Anterior cingulate cortex (tissue), 58 donors: ENCODE data around the gene CBLN2.

Experiments
- DNase-seq, 58 donors: peaks; one replicate each; lab custom pipeline; 2025; lab: John Stamatoyannopoulos, UW

The CBLN2 gene

GRCh38 chr18:72544092-72544886, at the start of gene CBLN2:
CBLN2 (minus strand) TSS chr18:72544342; CDS start chr18:72542160, 2,182 bp downstream.
- peak in 55 of 58 donors; percentile 9 to 84 (median 59) for DNase-seq

- no peak for DNase-seq
These were observed 44.2 kb upstream of the CBLN2 start for GRCh38 chr18:72588360-72588759.

- no peak for DNase-seq
These were observed 40.6 kb upstream of the CBLN2 start for GRCh38 chr18:72584787-72585186.

GRCh38 chr18:72581976-72582375, 37.8 kb upstream of the CBLN2 start:
- DNase-seq = peak in 1 of 58 donors; percentile 22

- DNase-seq = no peak
These were observed 28.8 kb upstream of the CBLN2 start for GRCh38 chr18:72572896-72573295.

- DNase-seq = no peak
These were observed 22.1 kb upstream of the CBLN2 start for GRCh38 chr18:72566290-72566689.

GRCh38 chr18:72555968-72556367, 11.8 kb upstream of the CBLN2 start:
- no peak for DNase-seq

GRCh38 chr18:72555101-72555500, 11.0 kb upstream of the CBLN2 start:
- DNase-seq = no peak

GRCh38 chr18:72543357-72544055, 636 bp downstream of the CBLN2 start:
- DNase-seq = peak in 9 of 58 donors; percentile 2 to 40 (median 12)

GRCh38 chr18:72542984-72543356, 1.2 kb downstream of the CBLN2 start:
- peak in 6 of 58 donors; percentile 1 to 25 (median 19) for DNase-seq

GRCh38 chr18:72542342-72542741, 1.8 kb downstream of the CBLN2 start:
- peak in 5 of 58 donors; percentile 8 to 29 (median 11) for DNase-seq

- DNase-seq = peak in 10 of 58 donors; percentile 3 to 41 (median 12)
These were observed 2.2 kb downstream of the CBLN2 start for GRCh38 chr18:72541871-72542332.

GRCh38 chr18:72539901-72540300, 4.2 kb downstream of the CBLN2 start:
- DNase-seq = peak in 3 of 58 donors; percentile 9 to 27 (median 10)

- DNase-seq = peak in 2 of 58 donors; percentile 18 to 21
These were observed 13.5 kb downstream of the CBLN2 start for GRCh38 chr18:72530622-72531021.

GRCh38 chr18:72504866-72505265, 39.3 kb downstream of the CBLN2 start:
- no peak for DNase-seq

GRCh38 chr18:72502671-72503431, 41.3 kb downstream of the CBLN2 start:
- DNase-seq = no peak

- DNase-seq = no peak
These were observed 51.6 kb downstream of the CBLN2 start for GRCh38 chr18:72492497-72492896.
